SU-DHL-6 (cell line): ENCODE measurements around the gene KLK1.

Experiments
- H2AFZ ChIP-seq: fragments of 200-600 bp; sonication (generic); 2 replicates; pipeline ENCODE4 v1.6.1; 2014; ENCODE audit warnings: low read depth, mild to moderate bottlenecking, moderate library complexity, mixed read lengths, antibody characterized with exemption, low read length; ENCODE audit not compliant: severe bottlenecking
- H3F3A ChIP-seq: fragments of 200-600 bp; shearing (Covaris generic); 2 replicates; pipeline ENCODE4 v1.6.0; 2016; ENCODE audit warnings: antibody characterized with exemption, mild to moderate bottlenecking; ENCODE audit not compliant: insufficient read depth
- H3K27ac ChIP-seq: fragments of 200-600 bp; sonication (generic); 2 replicates; pipeline ENCODE4 v1.5.1; 2016; ENCODE audit warnings: low read depth, mild to moderate bottlenecking, low read length, moderate library complexity, mixed read lengths
- H3K27me3 ChIP-seq: fragments of 200-600 bp; sonication (generic), shearing (Covaris generic); 2 replicates; pipeline ENCODE4 v1.6.0; 2014; ENCODE audit warnings: mild to moderate bottlenecking, low read length
- H3K36me3 ChIP-seq: fragments of 200-600 bp; sonication (generic); 2 replicates; pipeline ENCODE4 v1.6.1; 2014; ENCODE audit warnings: mild to moderate bottlenecking, low read length, mixed read lengths
- H3K4me2 ChIP-seq: fragments of 300-600, 200-600 bp; shearing (Covaris generic), sonication (generic); 2 replicates; pipeline ENCODE4 v1.6.0; 2014; ENCODE audit warnings: low read length, low read depth, mild to moderate bottlenecking; ENCODE audit not compliant: poor library complexity, severe bottlenecking
- H3K4me3 ChIP-seq: fragments of 200-600 bp; sonication (generic); 2 replicates; pipeline ENCODE4 v1.5.1; 2014; ENCODE audit warnings: antibody characterized with exemption, low read length, mild to moderate bottlenecking, mixed read lengths; ENCODE audit not compliant: insufficient read depth, poor library complexity, severe bottlenecking
- H3K79me2 ChIP-seq: fragments of 200-600 bp; sonication (generic); 2 replicates; pipeline ENCODE4 v1.6.1; 2014; ENCODE audit warnings: mild to moderate bottlenecking, low read length, moderate library complexity; ENCODE audit not compliant: insufficient read depth
- H3K9ac ChIP-seq: fragments of 200-600 bp; sonication (generic); 2 replicates; pipeline ENCODE4 v1.7.0; 2014; ENCODE audit warnings: mild to moderate bottlenecking, low read length
- H3K9me2 ChIP-seq: fragments of 200-600 bp; sonication (generic); replicated peaks from 2 replicates; pipeline ENCODE4 v1.6.1; 2014; ENCODE audit warnings: low read length; ENCODE audit not compliant: insufficient read depth
- H3K9me3 ChIP-seq: fragments of 200-600 bp; sonication (generic); 2 replicates; pipeline ENCODE4 v1.6.1; 2014; ENCODE audit warnings: low read length, mixed read lengths; ENCODE audit not compliant: insufficient read depth
- H4K20me1 ChIP-seq: fragments of 200-600 bp; sonication (generic); 2 replicates; pipeline ENCODE4 v1.6.1; 2014; ENCODE audit warnings: low read depth, mild to moderate bottlenecking, antibody characterized with exemption, low read length, moderate library complexity, mixed read lengths
- CTCF ChIP-seq: fragments of 200-600 bp; sonication (generic); IDR thresholded peaks from one replicate; pipeline ENCODE4 v1.5.1; 2017; ENCODE audit warnings: antibody characterized with exemption, mild to moderate bottlenecking, low read length, moderate library complexity; ENCODE audit not compliant: insufficient read depth, poor library complexity, severe bottlenecking
- EZH2phosphoT487 ChIP-seq: fragments of 200-600 bp; sonication (generic), shearing (Covaris generic); conservative IDR thresholded peaks from 2 replicates; pipeline ENCODE4 v1.6.1; 2018; ENCODE audit warnings: mild to moderate bottlenecking, antibody characterized with exemption, low read length, moderate library complexity, mixed read lengths

KLK1 gene

DNA sequence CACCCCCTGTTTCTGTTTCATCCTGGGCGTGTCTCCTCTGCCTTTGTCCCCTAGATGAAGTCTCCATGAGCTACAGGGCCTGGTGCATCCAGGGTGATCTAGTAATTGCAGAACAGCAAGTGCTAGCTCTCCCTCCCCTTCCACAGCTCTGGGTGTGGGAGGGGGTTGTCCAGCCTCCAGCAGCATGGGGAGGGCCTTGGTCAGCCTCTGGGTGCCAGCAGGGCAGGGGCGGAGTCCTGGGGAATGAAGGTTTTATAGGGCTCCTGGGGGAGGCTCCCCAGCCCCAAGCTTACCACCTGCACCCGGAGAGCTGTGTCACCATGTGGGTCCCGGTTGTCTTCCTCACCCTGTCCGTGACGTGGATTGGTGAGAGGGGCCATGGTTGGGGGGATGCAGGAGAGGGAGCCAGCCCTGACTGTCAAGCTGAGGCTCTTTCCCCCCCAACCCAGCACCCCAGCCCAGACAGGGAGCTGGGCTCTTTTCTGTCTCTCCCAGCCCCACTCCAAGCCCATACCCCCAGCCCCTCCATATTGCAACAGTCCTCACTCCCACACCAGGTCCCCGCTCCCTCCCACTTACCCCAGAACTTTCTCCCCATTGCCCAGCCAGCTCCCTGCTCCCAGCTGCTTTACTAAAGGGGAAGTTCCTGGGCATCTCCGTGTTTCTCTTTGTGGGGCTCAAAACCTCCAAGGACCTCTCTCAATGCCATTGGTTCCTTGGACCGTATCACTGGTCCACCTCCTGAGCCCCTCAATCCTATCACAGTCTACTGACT, 31.2 kb upstream of the KLK1 start, which contains the start of gene KLK3:
Gene KLK3, plus strand, starts transcription at position 280 of the 775 bp plus-strand sequence. Its CDS starts 41 bp downstream, at position 321.
- Histone ChIP-seq H3K4me3 (no peak within 1 kb of the TSS), H2AFZ (no peak within 1 kb of the TSS), H3K36me3 (no peaks in the 10 kb centered on the region), H4K20me1 (no peaks in the 10 kb centered on the region), H3K79me2 (no peaks in the 10 kb centered on the region), H3K27me3 (no peaks in the 10 kb centered on the region), H3K4me2 (no peak within 1 kb of the TSS), H3F3A (no peaks in the 10 kb centered on the region), H3K9me2 (no peaks in the 10 kb centered on the region), H3K9ac (no peak within 1 kb of the TSS), H3K9me3 (no peaks in the 10 kb centered on the region), H3K27ac (no peak within 1 kb of the TSS)
- TF ChIP-seq EZH2phosphoT487 (no peak), CTCF (no peak)

DNA sequence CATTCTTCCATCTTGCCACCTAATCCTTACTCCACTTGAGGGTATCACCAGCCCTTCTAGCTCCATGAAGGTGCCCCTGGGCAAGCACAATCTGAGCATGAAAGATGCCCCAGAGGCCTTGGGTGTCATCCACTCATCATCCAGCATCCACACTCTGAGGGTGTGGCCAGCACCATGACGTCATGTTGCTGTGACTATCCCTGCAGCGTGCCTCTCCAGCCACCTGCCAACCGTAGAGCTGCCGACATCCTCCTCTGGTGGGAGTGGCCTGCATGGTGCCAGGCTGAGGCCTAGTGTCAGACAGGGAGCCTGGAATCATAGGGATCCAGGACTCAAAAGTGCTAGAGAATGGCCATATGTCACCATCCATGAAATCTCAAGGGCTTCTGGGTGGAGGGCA, 28.0 kb upstream of the KLK1 start:
- Histone ChIP-seq H3K27me3 (no peaks in the 10 kb centered on the region), H3K27ac (no peak overlapping the region), H4K20me1 (no peaks in the 10 kb centered on the region), H3K9me3 (no peaks in the 10 kb centered on the region), H3F3A (no peaks in the 10 kb centered on the region), H2AFZ (no peak overlapping the region), H3K4me3 (no peak overlapping the region), H3K4me2 (no peak overlapping the region), H3K79me2 (no peaks in the 10 kb centered on the region), H3K9me2 (no peaks in the 10 kb centered on the region), H3K36me3 (no peaks in the 10 kb centered on the region), H3K9ac (no peak overlapping the region)
- TF ChIP-seq CTCF (no peak), EZH2phosphoT487 (no peak)

DNA sequence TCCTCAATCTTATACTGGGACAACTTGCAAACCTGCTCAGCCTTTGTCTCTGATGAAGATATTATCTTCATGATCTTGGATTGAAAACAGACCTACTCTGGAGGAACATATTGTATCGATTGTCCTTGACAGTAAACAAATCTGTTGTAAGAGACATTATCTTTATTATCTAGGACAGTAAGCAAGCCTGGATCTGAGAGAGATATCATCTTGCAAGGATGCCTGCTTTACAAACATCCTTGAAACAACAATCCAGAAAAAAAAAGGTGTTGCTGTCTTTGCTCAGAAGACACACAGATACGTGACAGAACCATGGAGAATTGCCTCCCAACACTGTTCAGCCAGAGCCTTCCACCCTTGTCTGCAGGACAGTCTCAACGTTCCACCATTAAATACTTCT, 27.2 kb upstream of the KLK1 start:
- no peaks in the 10 kb centered on the region for H3K79me2 ChIP-seq
- H3K9ac ChIP-seq: no peak overlapping the region
- no peak overlapping the region for H3K4me2 ChIP-seq
- H2AFZ ChIP-seq: no peak overlapping the region
- no peaks in the 10 kb centered on the region for H3K27me3 ChIP-seq
- TF ChIP-seq CTCF: no peak
- TF ChIP-seq EZH2phosphoT487: no peak
- H3K9me3 ChIP-seq: no peaks in the 10 kb centered on the region
- no peaks in the 10 kb centered on the region for H4K20me1 ChIP-seq
- H3K36me3 ChIP-seq: no peaks in the 10 kb centered on the region
- no peaks in the 10 kb centered on the region for H3K9me2 ChIP-seq
- H3K27ac ChIP-seq: no peak overlapping the region
- no peaks in the 10 kb centered on the region for H3F3A ChIP-seq
- no peak overlapping the region for H3K4me3 ChIP-seq
